Nephron progenitor cell (in vitro differentiated cells): ENCODE measurements around the gene FOXN3.

ENCODE experiments used
- DNase-seq: peaks from one replicate; pipeline ENCODE4 v3.0.0; 2021
- H3K27ac Mint-ChIP-seq: 2 replicates; pipeline ENCODE4 v1.8.0; 2021; ENCODE audit warnings: mild to moderate bottlenecking, moderate library complexity, mixed read lengths
- H3K27me3 Mint-ChIP-seq: 2 replicates; pipeline ENCODE4 v1.8.0; 2021; ENCODE audit warnings: mild to moderate bottlenecking, low read depth, mixed read lengths; ENCODE audit not compliant: poor library complexity
- H3K36me3 Mint-ChIP-seq: 2 replicates; pipeline ENCODE4 v1.8.0; 2021; ENCODE audit warnings: low read depth, mixed read lengths
- H3K4me1 Mint-ChIP-seq: 2 replicates; pipeline ENCODE4 v1.8.0; 2021; ENCODE audit warnings: mixed read lengths
- H3K4me3 Mint-ChIP-seq: 2 replicates; pipeline ENCODE4 v1.8.0; 2021; ENCODE audit warnings: mild to moderate bottlenecking, moderate library complexity, mixed read lengths
- H3K9me3 Mint-ChIP-seq: 2 replicates; pipeline ENCODE4 v1.8.0; 2021; ENCODE audit warnings: mild to moderate bottlenecking, moderate library complexity, mixed read lengths
- TF ChIP-seq, protein P1 (sequence below): fragments of 200-600 bp; sonication (generic); IDR thresholded peaks from 2 replicates; pipeline ENCODE4 v1.5.0; 2021; ENCODE audit warnings: antibody characterized with exemption

Gene FOXN3

GRCh38 chr14:89457007-89457406 lies 40.0 kb upstream of the FOXN3 start:
- Mint-ChIP-seq H3K27me3 (peaks cover 7% of the 10 kb centered on the region), H3K4me3 (no peak overlapping the region), H3K9me3 (no peaks in the 10 kb centered on the region), H3K27ac (no peak overlapping the region), H3K4me1 (peaks cover 22% of the 10 kb centered on the region), H3K36me3 (no peaks in the 10 kb centered on the region)
- TF ChIP-seq, protein P1, sequence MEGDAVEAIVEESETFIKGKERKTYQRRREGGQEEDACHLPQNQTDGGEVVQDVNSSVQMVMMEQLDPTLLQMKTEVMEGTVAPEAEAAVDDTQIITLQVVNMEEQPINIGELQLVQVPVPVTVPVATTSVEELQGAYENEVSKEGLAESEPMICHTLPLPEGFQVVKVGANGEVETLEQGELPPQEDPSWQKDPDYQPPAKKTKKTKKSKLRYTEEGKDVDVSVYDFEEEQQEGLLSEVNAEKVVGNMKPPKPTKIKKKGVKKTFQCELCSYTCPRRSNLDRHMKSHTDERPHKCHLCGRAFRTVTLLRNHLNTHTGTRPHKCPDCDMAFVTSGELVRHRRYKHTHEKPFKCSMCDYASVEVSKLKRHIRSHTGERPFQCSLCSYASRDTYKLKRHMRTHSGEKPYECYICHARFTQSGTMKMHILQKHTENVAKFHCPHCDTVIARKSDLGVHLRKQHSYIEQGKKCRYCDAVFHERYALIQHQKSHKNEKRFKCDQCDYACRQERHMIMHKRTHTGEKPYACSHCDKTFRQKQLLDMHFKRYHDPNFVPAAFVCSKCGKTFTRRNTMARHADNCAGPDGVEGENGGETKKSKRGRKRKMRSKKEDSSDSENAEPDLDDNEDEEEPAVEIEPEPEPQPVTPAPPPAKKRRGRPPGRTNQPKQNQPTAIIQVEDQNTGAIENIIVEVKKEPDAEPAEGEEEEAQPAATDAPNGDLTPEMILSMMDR, result no peak
- DNase-seq, result no peak

GRCh38 chr14:89455412-89455811 lies 38.4 kb upstream of the FOXN3 start:
- peaks cover 7% of the 10 kb centered on the region for H3K27me3 Mint-ChIP-seq
- no peak for DNase-seq
- H3K27ac Mint-ChIP-seq, result no peak overlapping the region
- no peak overlapping the region for H3K4me3 Mint-ChIP-seq
- peaks cover 22% of the 10 kb centered on the region for H3K4me1 Mint-ChIP-seq
- TF ChIP-seq, protein P1, result no peak
- H3K36me3 Mint-ChIP-seq, result no peaks in the 10 kb centered on the region
- H3K9me3 Mint-ChIP-seq, result no peaks in the 10 kb centered on the region

DNA sequence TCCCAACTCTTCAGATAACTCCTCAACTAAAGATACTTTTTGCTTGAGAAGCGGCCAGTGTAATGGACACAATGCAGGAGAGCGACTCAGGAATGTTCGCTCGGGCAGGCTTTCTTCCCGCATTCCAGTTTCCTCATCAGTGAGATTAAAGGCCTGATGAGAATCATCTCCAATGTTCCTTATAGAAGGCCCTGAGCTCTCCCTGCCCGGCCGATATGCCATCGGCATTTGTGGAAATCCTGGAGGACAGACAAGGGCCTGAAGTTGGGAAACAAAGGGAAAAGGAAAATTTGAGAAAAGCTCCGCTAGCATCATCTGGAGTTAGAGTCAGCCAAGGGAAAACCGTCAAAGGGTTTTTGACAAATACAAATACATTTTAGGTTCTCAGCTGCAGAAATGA lies 38.0 kb upstream of the FOXN3 start:
- Mint-ChIP-seq H3K27ac (no peak overlapping the region), H3K9me3 (no peaks in the 10 kb centered on the region)

DNA sequence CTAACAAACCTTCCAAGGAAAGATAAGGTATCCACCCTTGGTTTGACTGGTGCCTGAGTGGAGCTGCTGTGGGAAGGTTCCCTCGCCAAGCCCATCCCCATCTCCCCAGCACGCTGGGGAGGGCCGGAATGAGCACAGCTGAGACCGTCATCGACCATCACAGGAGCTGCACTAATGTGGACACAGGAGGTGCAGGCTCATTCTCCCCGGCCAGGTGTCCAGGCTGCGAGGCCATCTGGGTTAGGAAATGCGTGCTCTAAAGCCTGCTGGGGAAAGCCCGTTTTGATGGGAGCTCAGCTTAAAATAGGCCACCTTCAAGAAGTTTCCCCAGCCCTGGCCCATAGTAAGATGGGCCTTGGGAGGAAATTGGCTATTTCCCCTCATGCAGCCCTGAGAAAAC lies 35.2 kb upstream of the FOXN3 start:
- no peak overlapping the region for H3K4me3 Mint-ChIP-seq
- TF ChIP-seq, protein P1, result no peak
- H3K9me3 Mint-ChIP-seq, result no peaks in the 10 kb centered on the region
- H3K36me3 Mint-ChIP-seq, result no peaks in the 10 kb centered on the region
- H3K27ac Mint-ChIP-seq, result peak overlapping the region; percentile 50
- peaks cover 7% of the 10 kb centered on the region for H3K27me3 Mint-ChIP-seq
- H3K4me1 Mint-ChIP-seq, result peaks cover 8% of the 10 kb centered on the region
- DNase-seq, result no peak

More for the DNA sequence above, 38.0 kb upstream of the FOXN3 start:
- TF ChIP-seq, protein P1, result no peak
- no peak overlapping the region for H3K4me3 Mint-ChIP-seq
- DNase-seq, result no peak
- peaks cover 7% of the 10 kb centered on the region for H3K27me3 Mint-ChIP-seq
- peaks cover 18% of the 10 kb centered on the region for H3K4me1 Mint-ChIP-seq
- H3K36me3 Mint-ChIP-seq, result no peaks in the 10 kb centered on the region

GRCh38 chr14:89451229-89451628 lies 34.2 kb upstream of the FOXN3 start:
- Mint-ChIP-seq H3K4me3 (no peak overlapping the region), H3K27me3 (peaks cover 3% of the 10 kb centered on the region), H3K4me1 (peaks cover 8% of the 10 kb centered on the region), H3K27ac (no peak overlapping the region), H3K9me3 (no peaks in the 10 kb centered on the region), H3K36me3 (no peaks in the 10 kb centered on the region)
- TF ChIP-seq, protein P1, result no peak
- no peak for DNase-seq

DNA sequence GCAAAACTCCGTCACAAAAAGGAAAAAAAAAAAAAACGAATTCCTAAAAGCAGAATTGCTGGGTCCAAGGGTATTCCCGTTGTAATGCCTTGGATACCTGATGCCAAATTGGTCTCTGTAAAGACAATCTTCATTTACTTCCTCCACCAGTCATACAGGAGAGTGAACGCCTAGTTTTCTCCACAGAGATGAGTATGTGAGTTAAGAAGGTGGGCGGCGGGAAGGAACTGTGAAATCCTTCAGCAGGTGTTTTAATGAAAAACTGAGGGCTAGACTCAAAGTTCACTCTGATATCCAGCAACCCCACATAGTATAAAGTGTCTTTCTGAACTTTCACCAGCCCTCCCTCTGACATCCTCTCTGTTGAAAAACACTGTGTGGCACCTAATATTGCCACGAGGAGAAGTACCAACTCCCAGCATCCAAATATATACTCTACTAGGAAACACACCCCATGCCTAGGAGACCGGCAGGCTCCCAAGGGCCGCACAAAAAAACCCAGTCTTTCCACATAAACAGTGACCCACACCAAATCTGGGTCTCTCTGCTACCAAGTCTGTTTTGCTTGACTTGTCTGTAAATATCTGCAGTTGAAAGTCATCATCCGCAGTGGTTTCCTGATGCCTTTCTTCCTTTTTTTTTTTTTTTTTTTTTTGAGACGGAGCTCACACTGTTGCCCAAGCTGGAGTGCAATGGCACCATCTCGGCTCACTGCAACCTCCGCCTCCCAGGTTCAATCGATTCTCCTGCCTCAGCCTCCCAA lies 30.3 kb upstream of the FOXN3 start:
- H3K4me1 Mint-ChIP-seq, result peaks cover 23% of the 10 kb centered on the region
- TF ChIP-seq, protein P1, result no peak
- H3K9me3 Mint-ChIP-seq, result no peaks in the 10 kb centered on the region
- H3K4me3 Mint-ChIP-seq, result no peak overlapping the region
- no peak overlapping the region for H3K27ac Mint-ChIP-seq
- H3K36me3 Mint-ChIP-seq, result no peaks in the 10 kb centered on the region
- peaks cover 4% of the 10 kb centered on the region for H3K27me3 Mint-ChIP-seq
- DNase-seq, result no peak
